ENCODE data around the gene ABHD4. TPM values are rescaled to one million over a fixed set of nuclear protein-coding genes. Genes with fewer than 3 reads are reported as not detected.

The ABHD4 gene
- total RNA-seq, 2 experiments from 2014 or later = 8.6 to 9.4 TPM

- no peak for TF ChIP-seq CTCF (IDR thresholded peaks at IDR 0.05)
- Mint-ChIP-seq H3K27me3 (no peaks in the 10 kb centered on the region), H3K4me1 (ENCODE audit: low read depth) (peaks cover 36% of the 10 kb centered on the region), H3K27ac (no peak overlapping the region), H3K36me3 (ENCODE audit: low read depth) (no peaks in the 10 kb centered on the region), H3K4me3 (no peak overlapping the region), H3K9me3 (no peaks in the 10 kb centered on the region)
- ATAC-seq (no peak), DNase-seq (no peak)
- ChIA-PET POLR2A (interaction anchor here (0.7 to 3.5 kb wide), 3 partner anchors 7 to 35 kb away, joined by 3 to 26 read pairs (median 3); partner anchors contain the start of gene DAD1), CTCF (interaction anchor here (1.0 to 5.3 kb wide), 5 partner anchors 26 to 257 kb away, joined by 3 to 52 read pairs (median 3); no protein-coding TSS in a partner anchor)
- intact Hi-C loops (cut with micrococcal nuclease) = no loop called here
These were observed 1.7 kb upstream of the ABHD4 start for GRCh38 chr14:22596354-22596879.

DNA sequence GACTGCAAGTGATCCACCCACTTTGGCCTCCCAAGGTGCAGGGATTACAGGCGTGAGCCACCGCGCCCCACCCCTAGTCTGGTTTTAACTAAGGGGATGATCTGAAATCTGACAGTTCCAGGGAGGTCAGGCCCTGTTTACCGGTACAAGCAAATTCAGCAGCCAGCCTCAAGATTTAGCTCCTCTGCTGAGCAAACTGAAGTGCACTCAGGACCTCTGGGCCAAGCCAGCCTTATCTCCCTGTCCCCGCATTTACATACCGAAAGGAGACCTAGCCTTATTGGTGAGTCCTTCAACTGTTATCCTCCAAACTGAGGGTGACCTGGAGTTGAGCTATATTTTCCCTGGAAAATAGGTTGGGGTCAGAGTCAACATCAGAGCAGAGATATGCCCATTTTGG, 835 bp upstream of the ABHD4 start:
- intact Hi-C loops (cut with micrococcal nuclease) = no loop called here
- Mint-ChIP-seq H3K27me3 (no peaks in the 10 kb centered on the region), H3K9me3 (no peaks in the 10 kb centered on the region), H3K4me1 (ENCODE audit: low read depth) (peaks cover 30% of the 10 kb centered on the region), H3K36me3 (ENCODE audit: low read depth) (peaks cover 6% of the 10 kb centered on the region), H3K4me3 (peak overlapping the region; percentile 92), H3K27ac (no peak overlapping the region)
- ATAC-seq (no peak), DNase-seq (no peak)
- ChIA-PET CTCF (interaction anchor here (1.0 to 5.3 kb wide), 7 partner anchors 8 to 256 kb away, joined by 3 to 52 read pairs (median 6); partner anchors contain the start of gene DAD1), POLR2A (interaction anchor here (0.7 to 3.5 kb wide), 3 partner anchors 8 to 36 kb away, joined by 3 to 26 read pairs (median 3); partner anchors contain the start of gene DAD1)
- no peak for TF ChIP-seq CTCF (IDR thresholded peaks at IDR 0.05)

DNA sequence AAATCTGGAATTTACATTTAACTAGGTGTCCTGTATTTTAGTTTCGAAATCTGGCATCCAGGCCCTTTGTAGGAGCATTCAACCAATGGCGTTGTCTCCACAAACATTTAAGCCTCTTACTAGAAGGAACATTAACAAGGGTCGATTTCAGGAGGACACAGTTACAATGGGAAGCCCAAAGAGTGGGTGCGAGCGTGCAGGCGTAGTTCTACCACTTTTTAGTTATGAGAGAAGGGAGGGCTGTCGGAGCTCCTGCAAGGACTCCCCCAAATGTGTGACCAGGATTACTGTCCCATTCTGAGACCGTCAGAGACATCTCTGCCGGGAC, 365 bp upstream of the ABHD4 start:
- intact Hi-C loops (cut with micrococcal nuclease) = no loop called here
- no peak for TF ChIP-seq CTCF (IDR thresholded peaks at IDR 0.05)
- ChIA-PET CTCF (interaction anchor here (0.8 to 5.3 kb wide), 7 partner anchors 9 to 255 kb away, joined by 3 to 52 read pairs (median 6); partner anchors contain the start of gene DAD1), POLR2A (interaction anchor here (3.5 kb wide), 1 partner anchor 9 kb away, joined by 26 read pairs; the partner anchor contains the start of gene DAD1)
- peaks cover 26% of the 10 kb centered on the region for H3K4me1 Mint-ChIP-seq (ENCODE audit: low read depth)
- DNase-seq (no peak), ATAC-seq (no peak)
- peaks cover 9% of the 10 kb centered on the region for H3K36me3 Mint-ChIP-seq (ENCODE audit: low read depth)
- H3K27ac Mint-ChIP-seq = peak overlapping the region; percentile 50
- no peaks in the 10 kb centered on the region for H3K27me3 Mint-ChIP-seq
- H3K9me3 Mint-ChIP-seq = no peaks in the 10 kb centered on the region
- peak overlapping the region; percentile 92 for H3K4me3 Mint-ChIP-seq

- Mint-ChIP-seq H3K27me3 (no peaks in the 10 kb centered on the region), H3K4me1 (ENCODE audit: low read depth) (peaks cover 26% of the 10 kb centered on the region), H3K4me3 (peak overlapping the region; percentile 92), H3K27ac (peak overlapping the region; percentile 82), H3K9me3 (no peaks in the 10 kb centered on the region), H3K36me3 (ENCODE audit: low read depth) (peaks cover 16% of the 10 kb centered on the region)
- POLR2A ChIA-PET = interaction anchor here (0.7 to 3.5 kb wide), 4 partner anchors 10 to 167 kb away, joined by 3 to 26 read pairs (median 5); partner anchors contain the start of genes DAD1 and OXA1L
- intact Hi-C loops (cut with micrococcal nuclease) = no loop called here
- CTCF ChIA-PET = interaction anchor here (1.0 to 5.3 kb wide), 8 partner anchors 10 to 254 kb away, joined by 3 to 52 read pairs (median 4); partner anchors contain the start of gene DAD1
- DNase-seq = peak; percentile 60
- peak; percentile 67 for ATAC-seq
- TF ChIP-seq CTCF (IDR thresholded peaks at IDR 0.05) = no peak
These were observed 770 bp downstream of the ABHD4 start for GRCh38 chr14:22598896-22599244.

DNA sequence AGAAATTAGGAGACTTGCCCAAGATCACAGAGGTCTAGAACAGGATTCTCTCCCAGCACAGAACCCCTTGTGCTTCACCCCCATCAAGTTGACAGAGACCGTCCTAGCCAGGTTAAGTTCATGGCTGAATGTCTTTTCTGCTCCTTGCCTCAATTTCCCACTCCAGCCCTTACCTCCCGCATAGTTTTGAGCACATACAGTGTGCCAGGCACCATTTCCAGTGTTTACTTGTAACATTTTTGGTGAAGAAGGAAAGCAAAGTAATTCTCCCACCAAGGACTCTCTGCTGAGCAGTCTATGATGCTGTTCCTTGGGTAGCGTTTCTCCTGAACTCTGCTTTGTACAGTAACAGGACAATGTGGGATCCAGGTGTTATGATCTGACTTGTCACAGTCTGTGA, 1.2 kb downstream of the ABHD4 start:
- peak overlapping the region; percentile 82 for H3K27ac Mint-ChIP-seq
- intact Hi-C loops (cut with micrococcal nuclease) = no loop called here
- ATAC-seq = no peak
- H3K36me3 Mint-ChIP-seq (ENCODE audit: low read depth) = peaks cover 18% of the 10 kb centered on the region
- no peaks in the 10 kb centered on the region for H3K9me3 Mint-ChIP-seq
- DNase-seq = no peak
- H3K4me1 Mint-ChIP-seq (ENCODE audit: low read depth) = peaks cover 26% of the 10 kb centered on the region
- no peak for TF ChIP-seq CTCF (IDR thresholded peaks at IDR 0.05)
- ChIA-PET POLR2A (interaction anchor here (0.7 to 3.5 kb wide), 4 partner anchors 10 to 167 kb away, joined by 3 to 26 read pairs (median 5); partner anchors contain the start of genes DAD1 and OXA1L), CTCF (interaction anchor here (1.0 to 5.3 kb wide), 9 partner anchors 10 to 254 kb away, joined by 3 to 52 read pairs (median 4); partner anchors contain the start of gene DAD1)
- no peaks in the 10 kb centered on the region for H3K27me3 Mint-ChIP-seq
- H3K4me3 Mint-ChIP-seq = peak overlapping the region; percentile 92

Data from activated CD8-positive, alpha-beta T cell treated with anti-CD3 and anti-CD28 coated beads for 36 hours (primary cell).